ENCODE measurements around the gene HOXA6.

GRCh38 chr7:27160546-27161213, 13.1 kb upstream of the HOXA6 start:
- TF ChIP-seq CTCF (IDR thresholded peaks at IDR 0.05; ENCODE audit: insufficient read depth, low read length) = peak; percentile 80
- no peak for TF ChIP-seq REST (IDR thresholded peaks at IDR 0.05; ENCODE audit: insufficient replicate concordance, low read depth)
